ENCODE measurements around the gene ZBTB40.

The ZBTB40 gene

DNA sequence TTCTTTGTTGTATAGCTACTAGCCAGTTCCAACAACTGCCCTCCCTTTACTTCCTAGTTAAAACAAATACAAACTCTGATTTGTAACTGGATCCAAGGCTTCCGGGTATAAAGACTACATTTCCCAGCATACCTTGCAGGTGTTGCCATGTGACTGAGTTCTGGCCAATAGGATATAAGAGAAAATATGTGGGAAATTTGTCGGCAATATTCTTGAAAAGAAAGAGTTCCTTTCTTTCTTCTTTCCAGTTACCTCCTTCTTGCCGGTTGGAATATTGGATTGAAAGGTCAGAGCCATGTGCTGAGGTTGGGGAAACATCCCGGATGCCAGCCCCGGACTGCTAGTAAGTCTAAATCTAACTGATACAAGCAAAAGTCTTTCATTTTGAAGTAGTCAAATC is 23.0 kb upstream of the ZBTB40 start:
- no peak for DNase-seq

GRCh38 chr1:22431965-22432364 is 19.7 kb upstream of the ZBTB40 start:
- DNase-seq = no peak

DNA sequence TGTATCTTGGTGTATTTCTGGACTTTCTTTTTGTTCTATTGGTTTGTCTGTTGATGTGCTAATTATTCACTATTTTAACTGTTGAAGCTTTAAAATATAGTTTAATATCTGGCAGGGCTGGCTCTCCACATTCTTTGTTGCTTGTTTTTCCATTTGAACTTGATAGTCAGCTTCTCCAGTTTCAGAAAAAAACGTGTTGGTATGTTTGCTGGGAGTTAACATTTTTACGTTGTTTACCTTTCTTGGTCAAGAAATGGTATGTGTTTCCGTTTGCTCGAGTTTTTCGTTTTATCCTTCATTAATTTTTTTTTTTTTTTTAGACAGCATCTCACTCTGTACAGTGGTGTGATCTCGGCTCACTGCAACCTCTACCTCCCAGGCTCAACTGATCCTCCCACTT is 16.9 kb upstream of the ZBTB40 start:
- no peak for DNase-seq

- no peak for DNase-seq
Observed at GRCh38 chr1:22436948-22437347, 14.7 kb upstream of the ZBTB40 start.

GRCh38 chr1:22437573-22437972 is 14.1 kb upstream of the ZBTB40 start:
- no peak for DNase-seq

DNA sequence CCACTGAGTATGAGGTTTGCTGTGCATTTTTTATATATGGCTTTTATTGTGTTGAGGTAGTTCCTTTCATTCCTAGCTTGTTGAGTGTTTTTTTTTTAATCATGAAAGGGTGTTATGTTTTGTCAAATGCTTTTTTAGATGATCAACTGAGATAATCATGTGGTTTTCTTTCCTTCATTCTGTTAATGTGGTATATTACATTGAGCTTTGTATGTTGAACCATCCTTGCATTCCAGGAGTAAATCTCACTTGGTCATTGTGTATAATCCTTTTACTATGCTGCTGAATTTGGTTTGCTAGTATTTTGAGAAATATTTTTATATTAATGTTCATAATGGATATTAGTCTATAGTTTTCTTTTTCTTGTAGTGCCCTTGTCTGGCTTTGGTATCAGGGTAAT is 11.1 kb upstream of the ZBTB40 start:
- DNase-seq = no peak

GRCh38 chr1:22442212-22442894 is 9.3 kb upstream of the ZBTB40 start:
- no peak for DNase-seq

DNA sequence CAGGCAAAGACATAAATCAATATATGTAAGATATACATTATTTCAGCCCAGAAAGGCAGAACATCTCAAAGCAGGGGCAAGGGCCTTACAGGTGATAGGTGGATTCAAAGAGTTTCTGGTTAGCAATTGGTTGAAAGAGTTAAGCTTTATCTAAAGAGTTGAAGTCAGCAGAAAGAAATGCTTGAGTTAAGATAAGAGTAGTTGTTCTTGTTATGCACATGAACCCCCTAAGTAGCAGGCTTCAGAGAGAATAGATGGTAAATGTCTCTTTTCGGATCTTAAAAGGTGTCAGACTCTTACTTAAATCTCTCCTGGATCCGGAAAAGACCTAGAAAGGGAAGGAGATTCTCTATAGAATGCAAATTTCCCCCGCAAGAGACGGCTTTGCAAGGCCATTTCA is 8.3 kb upstream of the ZBTB40 start:
- DNase-seq = no peak

DNA sequence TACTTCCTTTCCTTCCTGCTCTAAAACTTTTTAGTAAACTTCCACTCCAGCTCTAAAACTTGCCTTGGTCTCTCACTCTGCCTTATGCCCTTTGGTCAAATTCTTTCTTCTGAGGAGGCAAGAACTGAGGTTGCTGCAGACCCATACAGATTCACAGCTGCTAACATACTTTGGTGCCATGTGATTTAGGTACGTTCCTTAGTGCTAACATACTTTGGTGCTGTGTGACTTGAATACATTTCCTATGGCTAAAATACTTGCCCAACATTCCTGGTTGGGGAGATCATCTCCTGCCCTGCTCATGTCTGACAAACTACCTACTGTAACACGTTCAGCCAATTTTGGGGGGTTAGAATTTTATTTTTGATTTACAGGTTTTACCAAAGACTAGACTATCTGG is 6.8 kb upstream of the ZBTB40 start:
- DNase-seq = no peak

DNA sequence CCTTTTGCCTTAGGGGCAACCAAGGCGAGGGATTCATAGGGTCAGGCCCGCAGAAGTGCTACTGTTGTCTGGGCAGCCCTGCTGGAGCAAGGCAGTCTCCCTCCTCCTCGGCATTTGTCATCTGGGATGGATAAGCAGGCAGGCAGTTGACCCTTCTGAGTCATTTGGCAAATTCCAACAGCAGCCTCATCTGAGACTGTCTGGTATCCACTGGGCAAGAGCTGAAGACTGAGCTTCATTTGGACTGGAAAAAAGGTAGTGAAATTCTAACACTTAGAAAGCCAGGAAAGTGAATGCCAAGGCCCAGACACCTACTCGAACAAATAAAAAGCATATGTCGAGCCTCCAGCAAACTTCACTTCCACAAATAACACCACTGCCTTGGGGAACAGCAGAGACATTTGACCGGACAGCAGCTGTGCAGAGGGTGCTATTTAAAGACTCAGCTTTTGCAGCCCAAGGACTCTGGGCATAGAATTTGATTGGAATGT is 4.0 kb upstream of the ZBTB40 start:
- no peak for DNase-seq

DNA sequence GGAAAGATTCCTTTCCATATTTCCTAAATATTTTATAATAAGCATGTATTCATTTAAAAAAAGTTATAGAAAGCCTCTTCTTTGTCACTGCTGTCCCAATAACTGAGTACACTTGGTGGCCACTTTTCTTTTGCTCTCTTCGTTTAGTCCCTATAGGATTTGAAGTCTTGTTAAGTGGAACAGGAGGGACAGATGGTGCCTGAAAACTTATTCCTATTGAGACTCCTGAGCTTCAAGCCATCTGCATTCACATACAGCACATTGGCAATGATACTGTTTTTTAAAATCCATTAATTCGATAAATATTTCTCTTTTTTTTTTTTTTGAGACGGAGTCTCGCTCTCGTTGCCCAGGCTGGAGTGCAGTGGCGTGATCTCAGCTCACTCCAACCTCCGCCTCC is 2.0 kb upstream of the ZBTB40 start:
- no peak for DNase-seq

GRCh38 chr1:22450351-22451021 is 1.2 kb upstream of the ZBTB40 start:
- no peak for DNase-seq

- DNase-seq = no peak
Observed at GRCh38 chr1:22452481-22452957, 868 bp downstream of the ZBTB40 start.

GRCh38 chr1:22453181-22453580 is 1.5 kb downstream of the ZBTB40 start:
- no peak for DNase-seq

DNA sequence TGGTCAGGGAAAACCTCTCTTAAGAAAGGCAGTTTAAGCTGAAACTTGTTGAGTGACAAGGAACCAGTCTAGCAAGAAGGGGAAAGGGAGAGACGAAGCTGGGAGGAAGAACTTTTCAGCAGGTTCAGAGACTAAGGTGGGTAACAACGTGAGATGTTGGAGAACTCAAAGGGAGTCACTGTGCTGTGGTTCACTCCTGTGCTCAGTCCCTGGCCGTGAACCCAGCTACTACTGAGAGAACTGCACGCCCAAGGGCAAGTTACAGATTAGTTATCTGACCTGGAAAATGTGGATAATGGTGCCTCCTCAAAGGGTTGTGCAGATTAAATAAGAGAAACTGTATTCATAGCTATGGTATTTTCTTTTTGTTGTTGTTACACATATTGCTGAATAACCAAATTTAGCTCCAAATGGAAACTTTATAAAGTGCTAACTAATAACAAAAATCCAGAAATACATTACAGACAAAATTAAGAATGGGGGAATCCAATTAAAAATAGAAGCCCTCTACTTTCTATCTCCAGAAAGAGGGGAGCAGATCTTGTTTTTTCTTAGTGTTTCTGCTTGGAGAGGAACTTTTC is 2.9 kb downstream of the ZBTB40 start:
- no peak for DNase-seq

- DNase-seq = no peak
Observed at GRCh38 chr1:22457345-22457744, 5.7 kb downstream of the ZBTB40 start.

DNA sequence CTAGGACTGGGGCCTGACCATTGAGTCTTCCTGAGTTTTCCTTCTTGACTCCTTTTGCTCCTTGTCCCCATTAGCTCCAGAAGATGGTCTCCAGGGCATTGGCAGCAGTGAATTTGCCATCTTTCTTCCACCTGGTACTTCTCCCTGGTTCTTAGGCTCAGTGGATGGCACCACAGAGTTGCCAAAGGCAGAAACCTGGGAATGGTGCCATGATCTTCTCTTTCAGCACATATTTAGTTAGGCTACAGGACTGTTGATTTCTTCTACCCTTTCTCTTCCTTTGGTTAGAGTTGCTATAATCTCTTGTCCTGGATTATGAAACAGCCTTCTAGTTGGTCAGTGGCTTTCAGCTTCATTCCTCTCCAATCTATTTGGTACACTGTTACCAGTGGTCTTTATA is 6.2 kb downstream of the ZBTB40 start:
- no peak for DNase-seq

GRCh38 chr1:22461100-22461499 is 9.4 kb downstream of the ZBTB40 start:
- DNase-seq = no peak

DNA sequence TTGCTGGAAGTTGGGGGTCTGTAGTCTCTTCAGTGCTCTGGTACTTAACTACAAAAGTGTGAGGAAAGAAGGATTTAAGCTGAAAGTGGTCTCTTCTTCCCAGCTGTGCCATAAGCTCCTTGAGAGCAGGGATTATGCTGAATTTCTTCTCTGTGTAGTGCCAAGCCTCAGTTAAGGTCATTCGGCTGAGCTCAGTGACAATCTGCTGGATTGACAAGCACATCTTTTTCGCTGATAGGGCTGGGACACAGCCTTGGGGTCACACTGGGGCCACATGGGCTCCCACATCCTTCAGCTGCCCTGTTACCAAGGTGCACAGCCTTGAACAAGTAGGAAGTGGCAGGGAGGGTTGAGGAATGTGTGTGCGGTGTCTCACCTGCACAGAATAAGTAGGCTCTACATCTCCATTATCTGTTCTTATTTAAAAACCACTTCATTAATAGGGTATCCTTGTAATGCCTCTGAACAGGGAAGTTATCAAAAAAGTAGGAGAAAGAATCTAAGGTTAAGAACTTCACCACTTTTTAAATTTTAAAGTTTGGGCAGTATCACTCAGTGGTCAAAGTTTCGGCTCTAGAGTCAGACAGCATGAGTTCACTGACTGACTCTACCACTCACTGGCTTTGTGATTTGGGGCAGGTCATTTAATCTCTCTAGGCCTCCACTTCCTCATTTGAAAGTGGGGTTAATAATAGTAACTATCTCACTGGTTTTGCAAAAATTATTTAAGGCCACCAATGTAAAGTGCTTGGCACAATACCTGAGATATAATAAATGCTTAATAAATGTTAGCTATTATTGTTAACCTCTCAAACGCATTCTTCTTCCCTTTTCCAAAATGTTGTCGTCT is 10.3 kb downstream of the ZBTB40 start:
- no peak for DNase-seq

GRCh38 chr1:22462928-22463327 is 11.3 kb downstream of the ZBTB40 start:
- DNase-seq = no peak

DNA sequence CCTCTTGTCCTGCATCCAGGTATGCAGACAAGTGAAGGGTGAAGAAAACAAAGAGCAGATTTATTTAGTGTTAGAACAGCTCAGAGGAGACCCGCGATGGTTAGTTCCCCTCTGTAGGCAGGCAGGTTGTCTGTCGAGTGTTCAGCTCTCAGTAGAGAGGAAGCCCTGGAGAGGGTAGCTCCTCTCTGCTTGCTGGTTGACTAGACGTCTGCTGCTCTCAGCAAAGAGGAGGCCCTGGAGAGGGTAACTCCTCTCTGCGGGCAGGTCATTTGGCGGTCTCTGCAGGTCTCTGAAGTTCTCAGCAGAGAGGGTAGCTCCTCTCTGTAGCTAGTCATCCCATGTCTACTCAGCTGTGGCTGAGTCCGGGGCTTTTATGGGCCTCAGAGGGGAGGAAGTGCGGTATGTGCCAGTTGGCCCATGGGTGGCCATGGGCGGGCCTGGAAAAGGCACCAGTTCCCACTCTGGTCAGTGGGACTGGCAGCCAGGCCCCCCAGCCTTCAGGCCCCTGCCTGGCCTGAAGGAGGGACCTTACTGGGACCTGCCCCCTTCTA is 13.4 kb downstream of the ZBTB40 start:
- no peak for DNase-seq

GRCh38 chr1:22465671-22466070 is 14.0 kb downstream of the ZBTB40 start:
- DNase-seq = no peak

DNA sequence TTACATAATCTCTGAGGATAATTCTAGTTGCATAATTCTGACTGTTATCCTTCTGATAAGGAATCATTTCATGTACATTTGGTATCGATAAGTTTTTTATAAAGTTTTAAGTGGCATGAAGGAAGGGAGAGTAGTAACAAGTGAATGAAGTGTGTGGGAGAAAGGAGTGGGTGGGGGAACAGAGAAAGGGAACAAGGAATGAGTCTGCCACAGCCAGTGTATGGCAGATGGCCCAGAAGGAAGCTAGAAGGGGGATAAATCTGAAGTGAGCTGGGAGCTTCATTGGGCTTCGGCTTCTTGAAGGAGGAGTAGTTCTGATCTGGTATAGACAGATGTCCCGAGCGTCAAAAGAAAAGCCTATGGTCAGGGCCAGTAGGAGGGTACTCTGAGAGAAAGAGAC is 18.6 kb downstream of the ZBTB40 start:
- DNase-seq = no peak
